Vagina (tissue), 2 donors: ENCODE results near the gene FSHB.

Experiments
- CTCF ChIP-seq, 3 experiments: fragments of 450-650 bp in 2 of 3; fragments of 200-600 bp in 1 of 3; sonication (generic) in 1 of 3; IDR thresholded peaks; one replicate each; pipeline ENCODE4 v1.5.1; 2017 to 2019; ENCODE audit warnings: antibody characterized with exemption in 3 of 3, mild to moderate bottlenecking in 2 of 3, moderate library complexity in 2 of 3
- POLR2A ChIP-seq, 2 donors: fragments of 450-650 bp; IDR thresholded peaks; one replicate each; pipeline ENCODE4 v1.6.1; 2017; ENCODE audit warnings: antibody characterized with exemption in 2 of 2, mild to moderate bottlenecking in 2 of 2, moderate library complexity in 2 of 2

- TF ChIP-seq CTCF (IDR thresholded peaks at IDR 0.05) (no peak), POLR2A (IDR thresholded peaks at IDR 0.05) (no peak)
Measured at GRCh38 chr11:30279796-30280195, 49.0 kb downstream of the FSHB start.
